Measurements from ENCODE around the gene TAF10. TPM values are rescaled to one million over a fixed set of nuclear protein-coding genes. Genes with fewer than 3 reads are reported as not detected.

TAF10 gene
- polyA plus RNA-seq, 1 of the 3 experiments (the other 2 are of a cell fraction): 213 TPM

DNA sequence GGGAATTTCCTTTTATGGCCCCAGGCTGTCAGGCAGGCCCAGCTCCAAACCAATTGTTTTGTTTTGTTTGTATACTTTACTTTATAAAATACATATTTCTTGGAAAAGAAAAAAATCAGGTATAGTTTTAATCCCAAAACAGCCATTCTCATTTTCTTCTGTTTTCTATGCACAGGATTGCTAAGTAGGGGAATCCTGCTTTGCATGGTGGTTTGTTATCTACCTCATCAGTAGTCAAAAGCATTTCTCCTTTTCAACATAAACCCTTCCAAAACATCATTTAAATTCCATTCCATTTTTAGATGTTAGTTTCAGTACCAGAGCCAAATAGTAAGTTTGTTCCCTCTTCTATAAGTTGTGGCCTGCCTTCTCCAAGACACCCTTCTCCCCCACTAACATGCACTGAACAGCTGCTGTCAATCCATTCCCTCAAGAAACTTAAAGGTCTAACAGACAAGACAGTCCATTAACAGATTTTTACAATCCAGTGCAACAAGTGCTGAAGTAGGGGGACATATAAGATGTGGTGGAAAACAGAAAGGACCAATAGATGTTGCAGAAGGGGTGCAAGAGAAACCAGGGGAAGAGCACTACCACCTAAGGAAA, 4.7 kb downstream of the TAF10 start:
- H3K36me3 ChIP-seq (replicated peaks in 1 of 2; ENCODE audit: control insufficient read depth in 1 of 2, insufficient read depth in 2 of 2, low read length in 1 of 2): peaks cover 34 to 40% of the 10 kb centered on the region in 2 experiments
- H3K27me3 ChIP-seq (ENCODE audit: insufficient read depth): no peaks in the 10 kb centered on the region
- CTCF ChIA-PET: interaction anchor here (0.9 to 2.4 kb wide), 4 partner anchors 11 to 76 kb away, joined by 3 to 9 read pairs (median 4); partner anchors contain the start of gene MRPL17
- H3K79me2 ChIP-seq (ENCODE audit: insufficient read depth): peaks cover 93% of the 10 kb centered on the region
- H3K4me1 ChIP-seq (ENCODE audit: control insufficient read depth in 1 of 2, insufficient read depth in 2 of 2, low read depth in 1 of 2, low read length in 1 of 2): peaks cover 26 to 47% of the 10 kb centered on the region in 2 experiments
- H3K4me2 ChIP-seq: peak overlapping the region; percentile 86
- H3F3A ChIP-seq (replicated peaks; ENCODE audit: insufficient read depth): peaks cover 45% of the 10 kb centered on the region
- no peaks in the 10 kb centered on the region for H3K9me3 ChIP-seq
- POLR2A ChIA-PET: interaction anchor here (0.9 to 1.7 kb wide), 3 partner anchors 40 to 188 kb away, joined by 3 to 6 read pairs (median 4); partner anchors contain the start of genes APBB1 and MRPL17
- no peak for TF ChIP-seq SMC3 (IDR thresholded peaks at IDR 0.05; ENCODE audit: low read depth, low read length)
- TF ChIP-seq TEAD4 (IDR thresholded peaks at IDR 0.05; ENCODE audit: borderline replicate concordance, insufficient read depth): 0 out of 2 replicates have a peak, but pooled peaks have one; percentile 4
- H3K4me3 ChIP-seq (ENCODE audit: low read depth in 2 of 2, low read length in 1 of 2): peak overlapping the region in 1 of 2 experiments; percentile 41; a peak in 2 of 4 replicates
- no peaks in the 10 kb centered on the region for H3K9me2 ChIP-seq
- no peaks in the 10 kb centered on the region; the same call in 1 of the 2 replicates for H4K20me1 ChIP-seq (ENCODE audit: insufficient read depth)
- no peak for DNase-seq
- H3K27ac ChIP-seq (ENCODE audit: low read depth in 2 of 2, low read length in 1 of 2): peak overlapping the region; percentile 91 to 94
- peak overlapping the region; percentile 6; the same call in 1 of the 2 replicates for H3K9ac ChIP-seq
- no peak overlapping the region for H2AFZ ChIP-seq (ENCODE audit: low read depth)

DNA sequence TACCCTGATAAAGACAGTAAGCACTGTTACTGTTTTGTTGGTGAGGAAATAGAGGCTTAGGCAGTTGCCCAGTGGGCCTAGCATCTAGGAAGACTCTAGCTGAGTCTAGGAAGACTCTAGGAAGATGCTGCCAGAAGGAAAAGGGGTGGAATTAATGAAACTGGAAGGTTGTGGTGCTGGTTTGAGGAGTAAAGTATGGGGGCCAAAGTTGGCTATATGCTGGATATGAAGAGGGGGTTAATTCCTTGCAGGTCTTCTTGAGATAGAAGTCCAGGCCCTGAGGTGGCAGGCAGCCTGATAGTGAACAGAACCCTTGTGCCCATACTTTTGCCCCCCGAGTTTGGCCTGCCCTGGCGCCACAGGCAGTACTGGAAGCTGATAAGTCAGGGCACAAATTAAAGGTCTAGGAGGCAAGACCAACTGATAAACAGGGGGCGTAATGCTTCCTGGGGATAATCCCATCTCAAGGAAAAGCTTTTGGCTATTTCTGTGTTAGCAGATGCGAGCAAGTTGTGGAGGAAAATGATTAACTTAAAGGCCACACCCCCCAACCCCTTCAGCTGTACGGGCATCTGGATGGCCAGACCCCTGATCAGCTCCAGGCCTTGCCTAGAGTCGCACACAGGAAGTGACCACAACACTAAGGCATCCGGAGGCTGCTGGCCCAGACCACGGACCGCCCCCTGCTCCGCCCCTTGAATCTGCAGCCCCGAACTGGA, 5.4 kb downstream of the TAF10 start:
- peak overlapping the region; percentile 91 to 94 for H3K27ac ChIP-seq (ENCODE audit: low read depth in 2 of 2, low read length in 1 of 2)
- H2AFZ ChIP-seq (ENCODE audit: low read depth): 0 out of 2 replicates have a peak overlapping the region, but pooled peaks have one; percentile 56
- H3K4me3 ChIP-seq (ENCODE audit: low read depth in 2 of 2, low read length in 1 of 2): peak overlapping the region; percentile 23 to 95; a peak in 3 of 4 replicates
- H4K20me1 ChIP-seq (ENCODE audit: insufficient read depth): no peaks in the 10 kb centered on the region; the same call in 1 of the 2 replicates
- H3K9ac ChIP-seq: peak overlapping the region; percentile 49
- peaks cover 26 to 52% of the 10 kb centered on the region in 2 experiments for H3K4me1 ChIP-seq (ENCODE audit: control insufficient read depth in 1 of 2, insufficient read depth in 2 of 2, low read depth in 1 of 2, low read length in 1 of 2)
- peak; percentile 91 for DNase-seq
- peaks cover 44% of the 10 kb centered on the region for H3F3A ChIP-seq (replicated peaks; ENCODE audit: insufficient read depth)
- no peaks in the 10 kb centered on the region for H3K9me3 ChIP-seq
- whole genome bisulfite sequencing (ENCODE audit: low lambda C conversion rate): 5% methylated on average over 10 of the region's 11 CpGs
- CTCF ChIA-PET: interaction anchor here (0.9 to 2.4 kb wide), 4 partner anchors 12 to 77 kb away, joined by 3 to 9 read pairs (median 4); partner anchors contain the start of gene MRPL17
- POLR2A ChIA-PET: interaction anchor here (0.9 to 1.7 kb wide), 3 partner anchors 40 to 187 kb away, joined by 3 to 6 read pairs (median 4); partner anchors contain the start of genes APBB1 and MRPL17
- H3K27me3 ChIP-seq (ENCODE audit: insufficient read depth): no peaks in the 10 kb centered on the region
- H3K9me2 ChIP-seq: no peaks in the 10 kb centered on the region
- H3K4me2 ChIP-seq: peak overlapping the region; percentile 86
- H3K36me3 ChIP-seq (replicated peaks in 1 of 2; ENCODE audit: control insufficient read depth in 1 of 2, insufficient read depth in 2 of 2, low read length in 1 of 2): peaks cover 34 to 43% of the 10 kb centered on the region in 2 experiments
- H3K79me2 ChIP-seq (ENCODE audit: insufficient read depth): peaks cover 98% of the 10 kb centered on the region
- TF ChIP-seq, protein P1, sequence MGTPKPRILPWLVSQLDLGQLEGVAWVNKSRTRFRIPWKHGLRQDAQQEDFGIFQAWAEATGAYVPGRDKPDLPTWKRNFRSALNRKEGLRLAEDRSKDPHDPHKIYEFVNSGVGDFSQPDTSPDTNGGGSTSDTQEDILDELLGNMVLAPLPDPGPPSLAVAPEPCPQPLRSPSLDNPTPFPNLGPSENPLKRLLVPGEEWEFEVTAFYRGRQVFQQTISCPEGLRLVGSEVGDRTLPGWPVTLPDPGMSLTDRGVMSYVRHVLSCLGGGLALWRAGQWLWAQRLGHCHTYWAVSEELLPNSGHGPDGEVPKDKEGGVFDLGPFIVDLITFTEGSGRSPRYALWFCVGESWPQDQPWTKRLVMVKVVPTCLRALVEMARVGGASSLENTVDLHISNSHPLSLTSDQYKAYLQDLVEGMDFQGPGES (IDR thresholded peaks at IDR 0.05; ENCODE audit: low read depth, low read length): no peak
- no peak for TF ChIP-seq RAD21 (IDR thresholded peaks at IDR 0.05; ENCODE audit: low read length)
- TF ChIP-seq CHD2 (IDR thresholded peaks at IDR 0.05; ENCODE audit: low read length, partially characterized antibody): no peak
- peak; percentile 88 for TF ChIP-seq TCF12 (IDR thresholded peaks at IDR 0.05)
- no peak for TF ChIP-seq MXI1 (IDR thresholded peaks at IDR 0.05; ENCODE audit: low read depth, low read length)
- no peak for TF ChIP-seq RXRA (IDR thresholded peaks at IDR 0.05; ENCODE audit: borderline replicate concordance, low read depth)
- peak; percentile 64; the same call in 1 of the 2 replicates for TF ChIP-seq FOSL2 (IDR thresholded peaks at IDR 0.05; ENCODE audit: borderline replicate concordance, low read depth)
- TF ChIP-seq SMC3 (IDR thresholded peaks at IDR 0.05; ENCODE audit: low read depth, low read length): no peak
- peak; percentile 54; the same call in 1 of the 2 replicates for TF ChIP-seq SIN3A (IDR thresholded peaks at IDR 0.05; ENCODE audit: borderline replicate concordance, low read depth, low read length)
- TF ChIP-seq, protein P2, sequence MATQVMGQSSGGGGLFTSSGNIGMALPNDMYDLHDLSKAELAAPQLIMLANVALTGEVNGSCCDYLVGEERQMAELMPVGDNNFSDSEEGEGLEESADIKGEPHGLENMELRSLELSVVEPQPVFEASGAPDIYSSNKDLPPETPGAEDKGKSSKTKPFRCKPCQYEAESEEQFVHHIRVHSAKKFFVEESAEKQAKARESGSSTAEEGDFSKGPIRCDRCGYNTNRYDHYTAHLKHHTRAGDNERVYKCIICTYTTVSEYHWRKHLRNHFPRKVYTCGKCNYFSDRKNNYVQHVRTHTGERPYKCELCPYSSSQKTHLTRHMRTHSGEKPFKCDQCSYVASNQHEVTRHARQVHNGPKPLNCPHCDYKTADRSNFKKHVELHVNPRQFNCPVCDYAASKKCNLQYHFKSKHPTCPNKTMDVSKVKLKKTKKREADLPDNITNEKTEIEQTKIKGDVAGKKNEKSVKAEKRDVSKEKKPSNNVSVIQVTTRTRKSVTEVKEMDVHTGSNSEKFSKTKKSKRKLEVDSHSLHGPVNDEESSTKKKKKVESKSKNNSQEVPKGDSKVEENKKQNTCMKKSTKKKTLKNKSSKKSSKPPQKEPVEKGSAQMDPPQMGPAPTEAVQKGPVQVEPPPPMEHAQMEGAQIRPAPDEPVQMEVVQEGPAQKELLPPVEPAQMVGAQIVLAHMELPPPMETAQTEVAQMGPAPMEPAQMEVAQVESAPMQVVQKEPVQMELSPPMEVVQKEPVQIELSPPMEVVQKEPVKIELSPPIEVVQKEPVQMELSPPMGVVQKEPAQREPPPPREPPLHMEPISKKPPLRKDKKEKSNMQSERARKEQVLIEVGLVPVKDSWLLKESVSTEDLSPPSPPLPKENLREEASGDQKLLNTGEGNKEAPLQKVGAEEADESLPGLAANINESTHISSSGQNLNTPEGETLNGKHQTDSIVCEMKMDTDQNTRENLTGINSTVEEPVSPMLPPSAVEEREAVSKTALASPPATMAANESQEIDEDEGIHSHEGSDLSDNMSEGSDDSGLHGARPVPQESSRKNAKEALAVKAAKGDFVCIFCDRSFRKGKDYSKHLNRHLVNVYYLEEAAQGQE (IDR thresholded peaks at IDR 0.05; ENCODE audit: low read depth, low read length): no peak
- no peak for TF ChIP-seq EZH2phosphoT487 (IDR thresholded peaks at IDR 0.05; ENCODE audit: borderline replicate concordance, low read depth)
- peak; percentile 77 for TF ChIP-seq POLR2AphosphoS5 (IDR thresholded peaks at IDR 0.05; ENCODE audit: low read depth, low read length)
- TF ChIP-seq GABPA (IDR thresholded peaks at IDR 0.05; ENCODE audit: low read depth): peak; percentile 69
- no peak for TF ChIP-seq FOXJ3 (CRISPR knock-in tag; IDR thresholded peaks at IDR 0.05)
- no peak; the same call in 1 of the 2 replicates for TF ChIP-seq YY1 (IDR thresholded peaks at IDR 0.05; ENCODE audit: low read depth)
- TF ChIP-seq, protein P3, sequence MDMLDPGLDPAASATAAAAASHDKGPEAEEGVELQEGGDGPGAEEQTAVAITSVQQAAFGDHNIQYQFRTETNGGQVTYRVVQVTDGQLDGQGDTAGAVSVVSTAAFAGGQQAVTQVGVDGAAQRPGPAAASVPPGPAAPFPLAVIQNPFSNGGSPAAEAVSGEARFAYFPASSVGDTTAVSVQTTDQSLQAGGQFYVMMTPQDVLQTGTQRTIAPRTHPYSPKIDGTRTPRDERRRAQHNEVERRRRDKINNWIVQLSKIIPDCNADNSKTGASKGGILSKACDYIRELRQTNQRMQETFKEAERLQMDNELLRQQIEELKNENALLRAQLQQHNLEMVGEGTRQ (IDR thresholded peaks at IDR 0.05; ENCODE audit: borderline replicate concordance, low read depth, low read length): no peak
- no peak; a peak in 1 of 4 replicates for TF ChIP-seq EP300 (IDR thresholded peaks at IDR 0.05; ENCODE audit: borderline replicate concordance in 1 of 2, low read depth in 1 of 2, low read length in 1 of 2)
- TF ChIP-seq TAF1 (IDR thresholded peaks at IDR 0.05; ENCODE audit: borderline replicate concordance, low read depth, low read length): peak; percentile 41; the same call in 1 of the 2 replicates

Data from SK-N-SH (cell line).